K562 (cell line): ENCODE results near the gene ADD3. TPM values are rescaled to one million over a fixed set of nuclear protein-coding genes. Genes with fewer than 3 reads are reported as not detected.

Experiments
- FIP1L1 ChIP-seq: fragments of 200-400 bp; formaldehyde crosslinking; IDR thresholded peaks from 2 replicates; pipeline ENCODE4 v1.6.1; 2018; ENCODE audit warnings: mild to moderate bottlenecking, low read depth, low read length; ENCODE audit not compliant: poor library complexity, severe bottlenecking
- GTF3C2 ChIP-seq: IDR thresholded peaks from 3 replicates; pipeline ENCODE4 v1.6.1; 2011; ENCODE audit warnings: borderline replicate concordance, mild to moderate bottlenecking, moderate library complexity; ENCODE audit not compliant: insufficient read length; ENCODE audit errors: extremely low read depth
- HCFC1 ChIP-seq: IDR thresholded peaks from 2 replicates; pipeline ENCODE4 v1.6.1; 2012; ENCODE audit warnings: low read depth, low read length, improper control_type of control experiment
- IRF2 ChIP-seq: sonication (generic); formaldehyde crosslinking; IDR thresholded peaks from 2 replicates; pipeline ENCODE4 v1.8.1; 2022; ENCODE audit warnings: mild to moderate bottlenecking, missing genetic modification reagents
- MBD2 ChIP-seq: sonication (generic); IDR thresholded peaks from 2 replicates; pipeline ENCODE4 v1.6.1; 2016; ENCODE audit warnings: low read depth, borderline replicate concordance
- MED1 ChIP-seq: sonication (generic); formaldehyde crosslinking; IDR thresholded peaks from 2 replicates; pipeline ENCODE4 v1.8.1; 2023; ENCODE audit warnings: missing genetic modification reagents, borderline replicate concordance
- MTA3 ChIP-seq: fragments of 450-650 bp; formaldehyde crosslinking; IDR thresholded peaks from 2 replicates; pipeline ENCODE4 v1.6.1; 2017; ENCODE audit warnings: mild to moderate bottlenecking, borderline replicate concordance
- PATZ1 ChIP-seq: fragments of 250-450 bp; sonication (Bioruptor Pico); IDR thresholded peaks from 2 replicates; pipeline ENCODE4 v1.5.0; 2020; ENCODE audit warnings: mild to moderate bottlenecking, borderline replicate concordance
- POLR2AphosphoS5 ChIP-seq: IDR thresholded peaks from 2 replicates; pipeline ENCODE4 v1.6.1; 2011; ENCODE audit warnings: mild to moderate bottlenecking, low read depth, low read length, moderate library complexity; ENCODE audit not compliant: control insufficient read depth, insufficient read depth
- POLR2G ChIP-seq: fragments of 200-400 bp; formaldehyde crosslinking; IDR thresholded peaks from 2 replicates; pipeline ENCODE4 v1.6.1; 2017; ENCODE audit warnings: low read depth, mild to moderate bottlenecking, antibody characterized with exemption, low read length, moderate library complexity
- RBFOX2 ChIP-seq: fragments of 200-400 bp; formaldehyde crosslinking; IDR thresholded peaks from 2 replicates; pipeline ENCODE4 v1.6.1; 2017; ENCODE audit warnings: low read depth, mild to moderate bottlenecking, low read length, moderate library complexity
- SP2 ChIP-seq: IDR thresholded peaks from 2 replicates; pipeline ENCODE4 v1.6.1; 2011; ENCODE audit warnings: mild to moderate bottlenecking, low read depth, low read length, moderate library complexity; ENCODE audit not compliant: poor library complexity, severe bottlenecking; ENCODE audit errors: extremely low read depth
- SUPT5H ChIP-seq: fragments of 450-650 bp; IDR thresholded peaks from 2 replicates; pipeline ENCODE4 v1.6.1; 2016
- UBTF ChIP-seq, 2 experiments: IDR thresholded peaks; 2 replicates each; pipeline ENCODE4 v1.6.1; 2012; ENCODE audit warnings: improper control_type of control experiment in 2 of 2, low read depth in 2 of 2, low read length in 2 of 2, borderline replicate concordance in 1 of 2
- VEZF1 ChIP-seq: fragments of 200-800 bp; sonication (Bioruptor generic); IDR thresholded peaks from 2 replicates; pipeline ENCODE4 v1.6.1; 2017; ENCODE audit warnings: missing genetic modification characterization, missing compliant biosample characterization
- ZEB2 ChIP-seq: fragments of 450-650 bp; IDR thresholded peaks from 2 replicates; pipeline ENCODE4 v1.6.1; 2016
- ZNF121 ChIP-seq: sonication (generic); formaldehyde crosslinking; conservative IDR thresholded peaks from 2 replicates; pipeline ENCODE4 v1.8.0; 2022; ENCODE audit warnings: missing genetic modification reagents
- polyA plus RNA-seq, 8 experiments: library from polyadenylated mRNA; depleted of rRNA in 4 of 8; stranded (reverse) in 5 of 8; unstranded in 3 of 8; fragments of >200 nt; fragmentation: Nextera tagmentation in 2 of 8; fragmentation: Illumina TruSeq in 1 of 8; extraction: Ambion mirVana in 2 of 8; extraction: Trizol in 1 of 8; gene quantifications; 2 replicates each; pipeline versions ENCODE4 v1.2.1 to v1.2.3, GENCODE V29; 2011 to 2014; ENCODE audit warnings: inconsistent platforms in 1 of 8, missing spikeins in 1 of 8
- total RNA-seq, 7 experiments: library from RNA; depleted of rRNA in 6 of 7; stranded (reverse); fragments of >200 nt in 6 of 7; fragmentation: Illumina TruSeq in 2 of 7; extraction: Trizol in 2 of 7; gene quantifications; 2 replicates each; pipeline versions ENCODE4 v1.2.1 to v1.2.3, GENCODE V29; 2011 to 2021; ENCODE audit warnings: low replicate concordance in 1 of 7

The ADD3 gene
- total and polyA plus RNA-seq, 9 of the 15 experiments (the other 6 are each of a cell fraction or from before 2014, with no cell fraction given), result 13.2 to 125 (median 31.7) TPM

- no peak for TF ChIP-seq GTF3C2
- peak in 1 of 2 experiments; percentile 41; a peak in 1 of 4 replicates for TF ChIP-seq UBTF (IDR thresholded peaks at IDR 0.05; ENCODE audit: borderline replicate concordance in 1 of 2, low read depth in 2 of 2, low read length in 2 of 2)
- TF ChIP-seq PATZ1 (CRISPR knock-in tag), result no peak
- peak; percentile 94 for TF ChIP-seq VEZF1 (CRISPR knock-in tag)
- peak; percentile 46 for TF ChIP-seq FIP1L1
- 0 out of 2 replicates have a peak, but pooled peaks have one; percentile 34 for TF ChIP-seq MTA3
- no peak for TF ChIP-seq ZNF121 (CRISPR knock-in tag)
- no peak for TF ChIP-seq IRF2 (CRISPR knock-in tag)
- TF ChIP-seq ZEB2, result peak; percentile 36; the same call in 1 of the 2 replicates
- peak; percentile 49; the same call in 1 of the 2 replicates for TF ChIP-seq MBD2
- TF ChIP-seq RBFOX2, result peak; percentile 68
- peak; percentile 70 for TF ChIP-seq POLR2G
- no peak for TF ChIP-seq MED1 (CRISPR knock-in tag)
- peak; percentile 42 for TF ChIP-seq POLR2AphosphoS5
- TF ChIP-seq SP2, result no peak
- 0 out of 2 replicates have a peak, but pooled peaks have one; percentile 3 for TF ChIP-seq HCFC1
- TF ChIP-seq SUPT5H, result peak; percentile 49; the same call in 1 of the 2 replicates
These were observed at the start of gene ADD3 (continued) for GRCh38 chr10:110007701-110008517.
